ENCODE results near the gene EIF4E1B.

Gene EIF4E1B

DNA sequence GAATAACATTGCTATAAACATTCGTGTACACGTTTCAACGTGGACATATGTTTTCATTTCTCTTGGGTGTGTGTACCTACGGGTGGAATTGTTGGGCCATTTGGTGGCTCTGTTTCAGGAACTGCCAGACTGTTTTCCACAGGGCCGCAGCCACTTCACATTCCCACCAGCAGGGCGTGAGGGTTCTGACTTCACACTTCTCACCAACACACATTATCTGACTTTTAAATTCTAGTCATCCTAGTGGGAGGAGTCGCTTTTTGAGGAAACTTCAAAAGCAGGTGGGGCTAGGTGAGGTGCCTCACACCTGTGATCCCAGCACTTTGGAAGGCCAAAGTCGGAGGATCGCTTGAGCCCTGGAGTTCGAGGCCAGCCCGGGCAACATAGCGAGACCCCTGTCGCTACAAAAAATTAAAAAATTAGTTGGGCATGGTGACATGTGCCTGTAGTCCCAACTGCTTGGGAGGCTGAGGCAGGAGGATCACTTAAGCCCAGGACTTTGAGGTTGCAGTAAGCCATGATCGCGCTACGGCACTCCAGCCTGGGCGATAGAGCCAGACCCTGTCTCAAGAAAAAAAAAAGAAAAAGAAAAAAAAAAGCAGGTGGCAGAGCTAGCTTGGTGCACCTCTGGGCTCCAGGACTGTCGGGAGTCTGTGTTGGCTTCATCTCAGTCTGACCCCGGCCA, 45.3 kb downstream of the EIF4E1B start:
- Histone ChIP-seq H3K4me3 (no peak overlapping the region), H3K27ac (no peak overlapping the region)

- no peak overlapping the region for H3K4me3 ChIP-seq
- H3K27ac ChIP-seq = no peak overlapping the region
Observed at GRCh38 chr5:176676361-176676824, 45.9 kb downstream of the EIF4E1B start.

DNA sequence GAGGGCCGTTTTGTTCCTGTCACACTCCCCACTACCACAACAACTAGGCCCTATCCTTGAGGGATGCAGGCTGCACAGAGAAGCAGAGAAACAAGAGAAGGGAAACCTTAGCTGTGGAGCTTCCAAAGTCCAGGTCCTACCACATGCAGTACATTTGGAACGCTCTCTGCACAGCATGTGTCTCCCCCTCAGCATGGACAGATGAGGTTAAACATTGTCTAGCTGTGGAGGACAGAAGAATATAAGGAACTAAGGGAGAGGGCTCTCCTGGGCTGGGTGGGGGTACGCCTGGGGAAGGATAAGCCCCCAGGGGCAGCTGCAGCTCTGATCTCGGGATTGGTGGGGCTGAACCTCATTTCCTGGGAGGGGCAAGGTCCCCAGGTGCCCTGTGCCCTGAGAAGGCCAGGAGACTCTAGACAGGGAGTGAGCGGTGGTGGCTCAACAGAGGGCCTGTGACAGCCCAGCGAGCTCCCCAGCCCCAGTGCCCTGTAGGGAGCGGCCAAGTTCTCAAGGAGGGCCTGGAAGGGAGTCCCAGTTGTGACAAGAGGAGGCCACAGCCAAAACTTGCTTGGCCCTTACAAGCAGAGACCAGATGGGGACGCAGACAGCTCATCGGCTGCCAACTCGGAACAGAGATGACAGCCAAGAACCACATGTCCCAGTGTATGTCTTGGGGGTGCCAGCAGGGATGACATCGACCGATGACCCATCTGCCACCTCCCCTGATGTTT, 46.9 kb downstream of the EIF4E1B start:
- H3K4me3 ChIP-seq = no peak overlapping the region
- no peak overlapping the region for H3K27ac ChIP-seq

- H3K27ac ChIP-seq = no peak overlapping the region
- no peak overlapping the region for H3K4me3 ChIP-seq
Observed at GRCh38 chr5:176678584-176678983, 48.1 kb downstream of the EIF4E1B start.

- Histone ChIP-seq H3K27ac (no peak overlapping the region), H3K4me3 (no peak overlapping the region)
Observed at GRCh38 chr5:176679365-176680225, 49.1 kb downstream of the EIF4E1B start.

- no peak overlapping the region for H3K4me3 ChIP-seq
- H3K27ac ChIP-seq = no peak overlapping the region
Observed at GRCh38 chr5:176680226-176680563, 49.7 kb downstream of the EIF4E1B start.

DNA sequence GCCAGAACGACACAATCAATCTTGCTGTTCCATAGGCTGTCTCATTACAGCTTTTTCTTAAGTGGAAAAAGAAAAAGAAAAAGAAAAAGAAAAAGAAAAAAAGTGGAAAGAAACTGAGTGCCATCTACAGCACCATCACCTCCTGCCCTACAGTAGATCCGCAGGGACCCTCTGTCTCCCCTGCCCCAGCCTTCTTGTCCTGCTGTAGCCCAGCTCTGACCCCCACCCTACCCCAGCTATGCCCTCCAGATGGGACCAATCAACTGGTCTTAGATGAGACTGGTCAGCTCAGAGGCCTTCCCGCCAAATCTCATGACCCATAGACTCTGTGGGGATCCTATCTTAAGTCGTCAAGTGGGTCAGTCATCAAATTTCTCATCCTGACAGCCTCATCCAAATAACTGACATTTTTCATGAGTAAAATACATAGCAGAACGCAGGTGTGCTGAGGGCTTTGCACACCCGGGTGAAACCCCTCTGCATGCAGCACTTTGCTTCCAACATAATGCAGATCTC, 51.6 kb downstream of the EIF4E1B start:
- no peak overlapping the region for H3K27ac ChIP-seq
- H3K4me3 ChIP-seq = no peak overlapping the region

- Histone ChIP-seq H3K27ac (no peak overlapping the region), H3K4me3 (no peak overlapping the region)
Observed at GRCh38 chr5:176685010-176685409, 54.5 kb downstream of the EIF4E1B start.

DNA sequence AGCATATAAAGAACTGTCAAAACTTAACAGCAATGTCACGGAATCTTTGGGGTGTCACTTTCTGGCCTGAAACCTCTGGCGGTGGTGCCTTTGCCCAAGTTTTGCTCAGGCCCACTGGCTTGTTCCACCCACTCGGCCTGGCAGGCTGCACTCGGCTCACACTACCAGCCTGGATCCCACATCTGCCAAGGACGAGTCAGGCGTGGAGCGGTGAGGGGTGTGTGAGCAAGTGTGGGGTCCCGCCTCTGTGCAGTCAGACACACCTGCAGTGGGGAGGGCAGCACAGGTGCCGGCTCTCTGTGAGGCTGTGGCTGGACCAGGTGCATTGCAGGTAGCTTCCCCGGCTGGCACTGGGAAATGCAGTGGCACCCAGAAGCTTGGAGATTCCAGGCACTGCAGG, 56.8 kb downstream of the EIF4E1B start:
- H3K27ac ChIP-seq = no peak overlapping the region
- H3K4me3 ChIP-seq = no peak overlapping the region

DNA sequence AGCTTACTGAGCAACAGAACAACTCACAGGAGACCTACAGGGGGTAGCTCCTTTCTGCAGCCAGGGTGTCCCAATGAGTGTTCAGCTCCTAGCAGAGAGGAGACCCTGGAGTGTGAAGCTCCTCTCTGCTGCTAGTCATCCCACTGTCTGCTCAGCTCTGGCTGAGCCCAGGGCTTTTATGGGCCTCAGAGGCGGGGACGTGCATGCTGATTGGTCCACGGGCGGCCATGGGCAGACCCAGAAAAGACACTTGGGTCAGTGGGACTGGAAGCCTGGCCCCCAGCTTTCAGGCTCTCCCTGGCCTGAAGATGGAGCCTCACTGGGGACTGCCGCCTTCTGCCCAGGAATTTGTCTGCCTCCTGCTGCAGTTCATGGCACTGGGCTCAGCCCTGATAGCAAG, 57.4 kb downstream of the EIF4E1B start:
- H3K4me3 ChIP-seq = no peak overlapping the region

DNA sequence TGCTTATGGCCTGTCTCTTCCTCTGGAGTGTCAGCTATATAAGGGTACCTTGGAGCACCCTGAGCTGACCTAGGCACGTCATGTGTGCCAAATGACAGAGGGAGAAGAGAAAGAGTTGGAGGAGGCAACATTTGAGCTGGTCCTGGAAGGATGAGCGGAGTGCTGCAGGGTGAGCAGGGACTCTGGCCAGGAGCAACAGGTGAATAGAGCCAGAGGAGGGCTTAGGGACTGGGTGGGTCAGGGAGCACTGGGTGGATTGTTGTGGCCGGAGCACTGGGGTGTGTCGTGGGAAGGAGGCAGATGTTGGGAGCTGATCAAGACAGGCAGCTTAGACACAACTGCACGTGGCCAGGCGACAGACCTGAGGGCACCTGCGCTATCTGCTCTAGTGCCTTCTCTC, 60.4 kb downstream of the EIF4E1B start:
- no peak overlapping the region for H3K4me3 ChIP-seq
- H3K27ac ChIP-seq = no peak overlapping the region

More for the DNA sequence above, 57.4 kb downstream of the EIF4E1B start:
- H3K27ac ChIP-seq = no peak overlapping the region

- no peak overlapping the region for H3K4me3 ChIP-seq
- H3K27ac ChIP-seq = no peak overlapping the region
Observed at GRCh38 chr5:176691524-176691923, 61.0 kb downstream of the EIF4E1B start.

GRCh38 chr5:176692326-176692725, 61.9 kb downstream of the EIF4E1B start:
- Histone ChIP-seq H3K27ac (no peak overlapping the region), H3K4me3 (no peak overlapping the region)

DNA sequence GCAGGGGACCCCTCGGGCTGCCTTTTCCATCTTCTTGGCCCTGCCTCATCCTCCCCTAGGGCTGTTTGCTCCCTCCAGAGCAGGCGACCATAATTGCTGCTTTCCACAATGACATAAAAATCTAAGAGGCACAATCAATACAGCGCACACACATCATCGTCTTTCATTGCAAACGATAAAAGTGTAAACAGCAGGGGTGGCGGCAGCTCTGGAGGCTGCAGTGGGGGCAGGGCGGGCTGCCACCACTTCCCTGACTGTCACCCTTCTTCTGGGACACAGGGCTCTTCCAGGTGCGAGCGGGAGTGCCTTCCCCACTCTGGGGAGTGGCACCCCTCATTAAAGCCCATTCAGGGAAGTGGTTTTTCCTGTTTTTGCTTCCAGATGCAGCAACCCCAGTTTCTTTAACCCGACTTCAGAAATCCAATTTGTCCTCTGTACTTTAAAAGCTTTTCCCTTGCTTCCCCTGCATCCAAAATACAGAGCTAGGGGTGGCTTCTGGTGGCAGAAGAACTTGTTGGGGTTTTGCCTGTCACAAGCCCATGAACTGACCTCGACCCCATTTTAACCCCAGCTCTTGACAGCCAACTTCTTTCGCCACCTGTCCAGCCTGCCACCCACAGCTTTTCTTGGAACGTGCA, 62.5 kb downstream of the EIF4E1B start:
- Histone ChIP-seq H3K4me3 (no peak overlapping the region), H3K27ac (no peak overlapping the region)

DNA sequence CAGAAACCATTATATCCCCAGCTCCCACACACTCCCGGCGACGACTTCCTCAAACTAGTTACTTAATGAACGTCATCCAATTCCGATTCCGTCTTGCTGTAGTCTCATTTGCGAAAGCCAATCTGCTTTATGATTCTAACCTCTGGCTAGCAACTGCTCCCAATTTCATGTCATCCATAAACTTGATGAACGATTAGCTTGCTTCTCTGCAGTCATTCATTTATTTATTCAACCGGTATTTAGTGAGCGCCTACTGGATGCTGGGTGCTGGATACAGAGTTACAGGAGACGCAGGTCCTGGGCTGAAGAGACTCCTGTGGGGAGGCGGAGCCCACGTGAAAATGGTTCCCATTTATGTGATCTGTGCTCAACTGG, 63.0 kb downstream of the EIF4E1B start:
- Histone ChIP-seq H3K4me3 (no peak overlapping the region), H3K27ac (no peak overlapping the region)

GRCh38 chr5:176694146-176694545, 63.7 kb downstream of the EIF4E1B start:
- H3K4me3 ChIP-seq = no peak overlapping the region
- no peak overlapping the region for H3K27ac ChIP-seq

- Histone ChIP-seq H3K27ac (no peak overlapping the region), H3K4me3 (no peak overlapping the region)
Observed at GRCh38 chr5:176694631-176695030, 64.2 kb downstream of the EIF4E1B start.

- H3K27ac ChIP-seq = no peak overlapping the region
Observed at GRCh38 chr5:176695073-176695472, 64.6 kb downstream of the EIF4E1B start.

More at GRCh38 chr5:176695073-176695472, 64.6 kb downstream of the EIF4E1B start:
- H3K4me3 ChIP-seq = no peak overlapping the region
